Heart right ventricle (tissue), 16 donors: Measurements from ENCODE around the gene CXorf58. TPM values are rescaled to one million over a fixed set of nuclear protein-coding genes. Genes with fewer than 3 reads are reported as not detected.

Source experiments
- ATAC-seq, 8 donors: fragments of 200-7000 bp; cut with Tn5 transposase; one replicate each; pipeline ENCODE4 v1.9.1; 2020; ENCODE audit warnings: mild to moderate bottlenecking in 8 of 8, moderate library complexity in 8 of 8, moderate number of reproducible peaks in 1 of 8
- DNase-seq, 2 donors: peaks; one replicate each; pipeline ENCODE4 v3.0.0-alpha.2; 2020
- H3K27ac ChIP-seq, 10 donors: fragments of 200-600 bp; sonication (generic) in 2 of 10; one replicate each; pipeline versions ENCODE4 v1.5.0 to v1.8.0; 2020 to 2022; ENCODE audit warnings: mild to moderate bottlenecking in 3 of 10
- H3K27me3 ChIP-seq, 7 donors: fragments of 200-600 bp; one replicate each; pipeline ENCODE4 v1.8.0; 2021 to 2022; ENCODE audit warnings: mild to moderate bottlenecking in 2 of 7
- H3K36me3 ChIP-seq, 9 donors: fragments of 200-600 bp; sonication (generic) in 1 of 9; one replicate each; pipeline versions ENCODE4 v1.5.0 to v1.8.0; 2020 to 2022; ENCODE audit warnings: mild to moderate bottlenecking in 2 of 9
- H3K4me1 ChIP-seq, 9 donors: fragments of 200-600 bp; sonication (generic) in 1 of 9; one replicate each; pipeline versions ENCODE4 v1.5.0 to v1.8.0; 2020 to 2022; ENCODE audit warnings: mild to moderate bottlenecking in 4 of 9
- H3K4me3 ChIP-seq, 10 donors: fragments of 200-600 bp; sonication (generic) in 2 of 10; one replicate each; pipeline versions ENCODE4 v1.5.0 to v1.8.0; 2020 to 2022; ENCODE audit warnings: mild to moderate bottlenecking in 7 of 10, moderate library complexity in 2 of 10
- H3K9me3 ChIP-seq, 11 donors: fragments of 200-600 bp in 10 of 11; sonication (generic) in 2 of 11; one replicate each; pipeline versions ENCODE4 v1.5.0 to v1.8.0; 2013 to 2022; ENCODE audit warnings: mild to moderate bottlenecking in 2 of 11, control low read depth in 1 of 11, moderate library complexity in 1 of 11
- CTCF ChIP-seq, 9 donors: fragments of 200-600 bp; sonication (generic) in 2 of 9; IDR thresholded peaks; one replicate each; pipeline versions ENCODE4 v1.5.0 to v1.8.0; 2021 to 2022; ENCODE audit warnings: antibody characterized with exemption in 9 of 9, mild to moderate bottlenecking in 5 of 9, moderate library complexity in 1 of 9
- WGBS, 2 donors: extraction: QIAGEN DNeasy Blood & Tissue Kit; methylation state at CpG; one replicate each; pipeline ENCODE4 v1.1.7; 2013; ENCODE audit warnings: inconsistent platforms in 1 of 2; 5-methylcytosine and 5-hydroxymethylcytosine counted together
- intact Hi-C, 10 donors: fragments of 100-400 bp; cut with DNase I; formaldehyde crosslinking; loops; one replicate each; pipeline versions ENCODE4 v1.11.1 to v1.14.2; 2022
- polyA plus RNA-seq, 2 donors: library from polyadenylated mRNA; stranded (reverse); fragments of 200-250 nt; gene quantifications; one replicate each; pipeline ENCODE4 v1.2.3, GENCODE V29; 2013
- total RNA-seq, 10 donors: library from RNA; stranded (reverse); fragmentation: NEBNext Ultra II Directional in 3 of 10; extraction: Animal tissue kit (Norgen Biotek cat#: 25700) in 3 of 10; gene quantifications; one replicate each; pipeline versions ENCODE4 v1.2.1 to v1.2.4, GENCODE V29; 2021 to 2023
- donor health status: Arrhythmogenic right ventricular cardiomyopathy.
- donor health status: ischemic (EF 13 %, LVEDD 7.1; RV severe dilation, severe dysfunction).
- donor health status: healthy with polysubstance abuse.
- donor health status: DM: no; HTN: yes; CAD: no.
- donor health status: DM: no; HTN: no; CAD: no.
- donor health status: ischemic (EF 25% LVEDD 6.9; RV normal size, moderate dysfunction).
- donor health status: ischemic (EF 25% LVEDD 5.7; RV mildly dilated, moderate dysfunction).
- donor health status: healthy.
- donor health status: DM: yes; HTN: yes; CAD: no.
- donor health status: Ischemic cardiomyopathy.
- donor health status: ischemic (EF 35%, LVEDD 5.7; RV mildly dilated, moderate dysfunction).
- donor health status: nonischemic (EF 11% LVEDD 7.7; RV severe dilation, severe dysfunction).
- donor health status: DM: yes; HTN: yes; CAD: no.
- donor health status: PGD.
- donor health status: ischemic (EF 29% LVEDD 5.4; RV normal size, mild dysfunction).
- donor health status: nonischemic (EF 23%, LVEDD 6.1; RV moderate dilation, normal function).

The CXorf58 gene
- total and polyA plus RNA-seq, 12 donors: 0.09 to 1.1 (median 0.30) TPM; not detected in 2

GRCh38 chrX:23982891-23983290 is 75.1 kb downstream of the CXorf58 start:
- H3K27ac ChIP-seq: no peak overlapping the region
- H3K4me1 ChIP-seq: peaks cover 0 to 3% (median 0%) of the 10 kb centered on the region in 9 donors
- DNase-seq: no peak
- WGBS, 2 donors: 93 to 100% methylated on average over 1 of the region's 1 CpG
- ATAC-seq: no peak
- peaks cover 0 to 85% (median 0%) of the 10 kb centered on the region in 7 donors for H3K27me3 ChIP-seq
- H3K9me3 ChIP-seq: no peaks in the 10 kb centered on the region
- intact Hi-C loops: no loop called here
- peaks cover 0 to 30% (median 0%) of the 10 kb centered on the region in 9 donors for H3K36me3 ChIP-seq
- H3K4me3 ChIP-seq: no peak overlapping the region
- TF ChIP-seq CTCF (IDR thresholded peaks at IDR 0.05): no peak

Other genes starting within 250 kb of the CXorf58 start
- gene PRDX4, start 240.5 kb upstream of the CXorf58 start, total RNA-seq: 10 to 100 TPM; 27.3 to 81.8 (median 38.8) TPM
- gene PRDX4, start 240.5 kb upstream of the CXorf58 start, polyA plus RNA-seq: 100 to 1,000 TPM in 1 of 2 donors, 10 to 100 TPM in 1; 15.3 to 134 TPM
- 10 to 100 TPM; 44.8 to 79.7 (median 64.6) TPM for gene ACOT9, start 164.7 kb upstream of the CXorf58 start, total RNA-seq
- 10 to 100 TPM; 70.8 to 71.4 TPM for gene ACOT9, start 164.7 kb upstream of the CXorf58 start, polyA plus RNA-seq
- 100 to 1,000 TPM in 5 of 10 donors, 10 to 100 TPM in 5; 73.5 to 273 (median 102) TPM for gene SAT1, start 124.8 kb upstream of the CXorf58 start, total RNA-seq
- 100 to 1,000 TPM; 508 to 884 TPM for gene SAT1, start 124.8 kb upstream of the CXorf58 start, polyA plus RNA-seq
- gene APOO, start 68 bp upstream of the CXorf58 start, total RNA-seq: 100 to 1,000 TPM in 7 of 10 donors, 10 to 100 TPM in 3; 73.5 to 132 (median 103) TPM
- 10 to 100 TPM; 60.9 to 64.9 TPM for gene APOO, start 68 bp upstream of the CXorf58 start, polyA plus RNA-seq
- 1 to 10 TPM; 5.3 to 7.9 (median 7.4) TPM for gene KLHL15, start 119.2 kb downstream of the CXorf58 start, total RNA-seq
- 1 to 10 TPM; 1.2 to 2.0 TPM for gene KLHL15, start 119.2 kb downstream of the CXorf58 start, polyA plus RNA-seq
- gene EIF2S3, start 146.9 kb downstream of the CXorf58 start, total RNA-seq: 100 to 1,000 TPM in 1 of 10 donors, 10 to 100 TPM in 9; 68.7 to 104 (median 80.6) TPM
- gene EIF2S3, start 146.9 kb downstream of the CXorf58 start, polyA plus RNA-seq: 10 to 100 TPM; 28.4 to 38.6 TPM
- gene ZFX, start 241.7 kb downstream of the CXorf58 start, total RNA-seq: 10 to 100 TPM; 32.0 to 57.6 (median 38.3) TPM
- 1 to 10 TPM; 3.2 to 9.9 TPM for gene ZFX, start 241.7 kb downstream of the CXorf58 start, polyA plus RNA-seq